PC-9 (cell line): Measurements from ENCODE around the gene SAMSN1.

Experiments used
- EZH2 ChIP-seq: fragments of 200-600 bp; sonication (generic); IDR thresholded peaks from 2 replicates; pipeline ENCODE4 v1.8.0; 2017; ENCODE audit warnings: antibody characterized with exemption, low read depth
- TF ChIP-seq, protein P1 (sequence below): fragments of 200-600 bp; sonication (generic); conservative IDR thresholded peaks from 2 replicates; pipeline ENCODE4 v1.6.1; 2017; ENCODE audit warnings: mixed run types, antibody characterized with exemption, mild to moderate bottlenecking, moderate library complexity

DNA sequence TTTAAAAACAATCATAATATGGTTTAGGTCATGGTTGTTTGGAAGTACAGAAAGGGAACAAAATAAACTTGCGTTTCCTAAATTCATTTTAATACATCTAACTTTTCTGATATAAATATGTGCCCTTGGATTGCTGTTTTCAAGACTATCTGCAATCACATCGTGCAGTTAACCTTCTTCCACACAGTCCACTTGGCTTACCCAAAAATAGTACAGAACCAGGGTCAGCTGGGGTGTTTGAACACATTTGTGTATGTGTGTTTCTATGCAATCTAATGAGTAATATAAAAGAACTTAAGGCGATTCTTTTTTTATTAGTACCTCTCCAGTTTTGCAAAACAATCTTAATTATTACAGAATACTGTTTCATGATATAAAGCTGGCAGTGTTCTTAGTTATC lies 19.9 kb downstream of the SAMSN1 start:
- TF ChIP-seq, protein P1, sequence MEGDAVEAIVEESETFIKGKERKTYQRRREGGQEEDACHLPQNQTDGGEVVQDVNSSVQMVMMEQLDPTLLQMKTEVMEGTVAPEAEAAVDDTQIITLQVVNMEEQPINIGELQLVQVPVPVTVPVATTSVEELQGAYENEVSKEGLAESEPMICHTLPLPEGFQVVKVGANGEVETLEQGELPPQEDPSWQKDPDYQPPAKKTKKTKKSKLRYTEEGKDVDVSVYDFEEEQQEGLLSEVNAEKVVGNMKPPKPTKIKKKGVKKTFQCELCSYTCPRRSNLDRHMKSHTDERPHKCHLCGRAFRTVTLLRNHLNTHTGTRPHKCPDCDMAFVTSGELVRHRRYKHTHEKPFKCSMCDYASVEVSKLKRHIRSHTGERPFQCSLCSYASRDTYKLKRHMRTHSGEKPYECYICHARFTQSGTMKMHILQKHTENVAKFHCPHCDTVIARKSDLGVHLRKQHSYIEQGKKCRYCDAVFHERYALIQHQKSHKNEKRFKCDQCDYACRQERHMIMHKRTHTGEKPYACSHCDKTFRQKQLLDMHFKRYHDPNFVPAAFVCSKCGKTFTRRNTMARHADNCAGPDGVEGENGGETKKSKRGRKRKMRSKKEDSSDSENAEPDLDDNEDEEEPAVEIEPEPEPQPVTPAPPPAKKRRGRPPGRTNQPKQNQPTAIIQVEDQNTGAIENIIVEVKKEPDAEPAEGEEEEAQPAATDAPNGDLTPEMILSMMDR = no peak
- no peak for TF ChIP-seq EZH2
